Esophagus muscularis mucosa (tissue), 4 donors: Measurements from ENCODE around the gene NTSR1.

Experiments used
- EP300 ChIP-seq: sonication (generic); formaldehyde crosslinking; IDR thresholded peaks from one replicate; pipeline ENCODE4 v1.6.1; 2017; ENCODE audit warnings: antibody characterized with exemption
- POLR2AphosphoS5 ChIP-seq, 2 donors: sonication (generic); formaldehyde crosslinking; IDR thresholded peaks; one replicate each; pipeline ENCODE4 v1.6.1; 2017; ENCODE audit warnings: antibody characterized with exemption in 2 of 2
- TF ChIP-seq, protein P1 (sequence below), 3 experiments: fragments of 200-600 bp in 2 of 3; fragments of 450-650 bp in 1 of 3; sonication (generic) in 2 of 3; IDR thresholded peaks; one replicate each; pipeline ENCODE4 v1.5.1; 2017 to 2019; ENCODE audit warnings: antibody characterized with exemption in 3 of 3, mild to moderate bottlenecking in 2 of 3, moderate library complexity in 1 of 3

GRCh38 chr20:62707276-62707920 is 1.2 kb upstream of the NTSR1 start:
- TF ChIP-seq, protein P1, sequence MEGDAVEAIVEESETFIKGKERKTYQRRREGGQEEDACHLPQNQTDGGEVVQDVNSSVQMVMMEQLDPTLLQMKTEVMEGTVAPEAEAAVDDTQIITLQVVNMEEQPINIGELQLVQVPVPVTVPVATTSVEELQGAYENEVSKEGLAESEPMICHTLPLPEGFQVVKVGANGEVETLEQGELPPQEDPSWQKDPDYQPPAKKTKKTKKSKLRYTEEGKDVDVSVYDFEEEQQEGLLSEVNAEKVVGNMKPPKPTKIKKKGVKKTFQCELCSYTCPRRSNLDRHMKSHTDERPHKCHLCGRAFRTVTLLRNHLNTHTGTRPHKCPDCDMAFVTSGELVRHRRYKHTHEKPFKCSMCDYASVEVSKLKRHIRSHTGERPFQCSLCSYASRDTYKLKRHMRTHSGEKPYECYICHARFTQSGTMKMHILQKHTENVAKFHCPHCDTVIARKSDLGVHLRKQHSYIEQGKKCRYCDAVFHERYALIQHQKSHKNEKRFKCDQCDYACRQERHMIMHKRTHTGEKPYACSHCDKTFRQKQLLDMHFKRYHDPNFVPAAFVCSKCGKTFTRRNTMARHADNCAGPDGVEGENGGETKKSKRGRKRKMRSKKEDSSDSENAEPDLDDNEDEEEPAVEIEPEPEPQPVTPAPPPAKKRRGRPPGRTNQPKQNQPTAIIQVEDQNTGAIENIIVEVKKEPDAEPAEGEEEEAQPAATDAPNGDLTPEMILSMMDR (IDR thresholded peaks at IDR 0.05) = no peak
- TF ChIP-seq EP300 (no peak), POLR2AphosphoS5 (IDR thresholded peaks at IDR 0.05) (no peak)
